HUES48 (cell line): ENCODE measurements around the gene NUP210.

Source experiments
- H3K27ac ChIP-seq: one replicate; pipeline ENCODE4 v1.7.0; 2013; ENCODE audit warnings: low read depth, low read length, inconsistent platforms
- H3K27me3 ChIP-seq: 2 replicates; pipeline ENCODE4 v1.6.1; 2013; ENCODE audit warnings: mild to moderate bottlenecking, low read length; ENCODE audit not compliant: control insufficient read depth, insufficient read depth
- H3K36me3 ChIP-seq: 2 replicates; pipeline ENCODE4 v1.6.1; 2013; ENCODE audit warnings: low read length; ENCODE audit not compliant: control insufficient read depth, insufficient read depth
- H3K4me1 ChIP-seq: 2 replicates; pipeline ENCODE4 v1.6.1; 2013; ENCODE audit warnings: mild to moderate bottlenecking, low read length; ENCODE audit not compliant: control insufficient read depth, insufficient read depth
- H3K4me3 ChIP-seq: 2 replicates; pipeline ENCODE4 v1.5.1; 2013; ENCODE audit warnings: mild to moderate bottlenecking, low read depth, low read length
- H3K9ac ChIP-seq: 2 replicates; pipeline ENCODE4 v1.6.1; 2013; ENCODE audit warnings: mild to moderate bottlenecking, low read depth, low read length, moderate library complexity
- H3K9me3 ChIP-seq: 2 replicates; pipeline ENCODE4 v1.6.1; 2013; ENCODE audit warnings: low read length; ENCODE audit not compliant: control insufficient read depth, insufficient read depth

Gene NUP210

GRCh38 chr3:13371100-13372075 is 48.7 kb downstream of the NUP210 start:
- Histone ChIP-seq H3K4me1 (no peaks in the 10 kb centered on the region), H3K27ac (no peak overlapping the region), H3K9me3 (no peaks in the 10 kb centered on the region), H3K27me3 (no peaks in the 10 kb centered on the region), H3K9ac (no peak overlapping the region), H3K4me3 (no peak overlapping the region), H3K36me3 (peaks cover 55% of the 10 kb centered on the region)

- Histone ChIP-seq H3K36me3 (peaks cover 48% of the 10 kb centered on the region), H3K9me3 (no peaks in the 10 kb centered on the region), H3K4me1 (no peaks in the 10 kb centered on the region), H3K27ac (no peak overlapping the region), H3K4me3 (no peak overlapping the region), H3K27me3 (no peaks in the 10 kb centered on the region), H3K9ac (no peak overlapping the region)
Observed at GRCh38 chr3:13370609-13371008, 49.5 kb downstream of the NUP210 start.

DNA sequence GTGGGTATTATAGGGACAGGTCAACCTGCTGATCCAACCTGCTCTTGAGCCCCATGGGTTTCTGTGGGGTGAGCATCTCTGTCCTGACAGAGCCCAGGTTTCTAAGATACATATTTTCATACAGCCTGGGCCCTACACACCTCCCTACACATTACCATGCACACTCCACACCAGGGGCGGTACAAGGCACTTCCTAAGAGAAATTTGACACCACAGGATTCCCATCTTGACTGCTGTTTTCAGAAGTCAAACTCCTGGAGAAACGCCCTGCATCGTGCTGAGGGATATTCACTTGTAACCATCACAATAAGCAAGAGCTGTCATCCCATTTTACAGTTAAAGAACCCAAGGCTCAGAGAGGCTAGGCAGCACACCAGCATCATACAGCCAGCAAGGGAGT is 50.1 kb downstream of the NUP210 start:
- Histone ChIP-seq H3K27ac (no peak overlapping the region), H3K36me3 (peaks cover 46% of the 10 kb centered on the region), H3K9me3 (no peaks in the 10 kb centered on the region), H3K4me3 (no peak overlapping the region), H3K9ac (no peak overlapping the region), H3K27me3 (no peaks in the 10 kb centered on the region), H3K4me1 (peaks cover 5% of the 10 kb centered on the region)

GRCh38 chr3:13368834-13369233 is 51.3 kb downstream of the NUP210 start:
- peaks cover 10% of the 10 kb centered on the region for H3K4me1 ChIP-seq
- no peak overlapping the region for H3K4me3 ChIP-seq
- H3K9me3 ChIP-seq: no peaks in the 10 kb centered on the region
- no peak overlapping the region for H3K9ac ChIP-seq
- no peak overlapping the region for H3K27ac ChIP-seq
- no peaks in the 10 kb centered on the region for H3K27me3 ChIP-seq
- peaks cover 41% of the 10 kb centered on the region for H3K36me3 ChIP-seq

DNA sequence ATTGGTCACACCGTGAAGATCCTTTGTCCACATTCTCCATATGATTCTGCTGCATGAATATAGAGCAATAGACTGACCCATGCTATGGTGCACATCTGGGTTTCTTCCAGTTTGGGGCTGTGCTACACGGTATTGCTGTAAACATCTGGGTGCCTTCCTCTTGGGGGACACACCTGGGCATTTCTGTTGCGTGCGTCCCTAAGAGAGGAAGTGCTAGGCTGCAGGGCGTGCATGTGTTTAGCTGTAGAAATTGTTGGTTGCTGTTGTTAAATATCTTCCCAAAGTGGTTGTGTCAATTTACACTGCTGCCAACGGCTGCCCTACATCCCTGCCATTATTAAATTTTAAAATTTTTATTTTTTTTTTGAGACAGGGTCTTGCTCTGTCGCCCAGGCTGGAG is 52.4 kb downstream of the NUP210 start:
- no peaks in the 10 kb centered on the region for H3K27me3 ChIP-seq
- H3K4me1 ChIP-seq: peaks cover 10% of the 10 kb centered on the region
- H3K4me3 ChIP-seq: no peak overlapping the region
- H3K27ac ChIP-seq: no peak overlapping the region
- no peak overlapping the region for H3K9ac ChIP-seq
- H3K36me3 ChIP-seq: peaks cover 41% of the 10 kb centered on the region
- H3K9me3 ChIP-seq: no peaks in the 10 kb centered on the region

GRCh38 chr3:13365390-13366379 is 54.4 kb downstream of the NUP210 start:
- Histone ChIP-seq H3K36me3 (peaks cover 40% of the 10 kb centered on the region), H3K9ac (no peak overlapping the region), H3K27ac (peak overlapping the region; percentile 64), H3K9me3 (no peaks in the 10 kb centered on the region), H3K27me3 (no peaks in the 10 kb centered on the region), H3K4me1 (peaks cover 10% of the 10 kb centered on the region), H3K4me3 (no peak overlapping the region)

- Histone ChIP-seq H3K9ac (no peak overlapping the region), H3K36me3 (peaks cover 50% of the 10 kb centered on the region), H3K9me3 (no peaks in the 10 kb centered on the region), H3K27me3 (no peaks in the 10 kb centered on the region), H3K27ac (peak overlapping the region; percentile 64), H3K4me3 (no peak overlapping the region), H3K4me1 (peaks cover 10% of the 10 kb centered on the region)
Observed at GRCh38 chr3:13364602-13365271, 55.4 kb downstream of the NUP210 start.

DNA sequence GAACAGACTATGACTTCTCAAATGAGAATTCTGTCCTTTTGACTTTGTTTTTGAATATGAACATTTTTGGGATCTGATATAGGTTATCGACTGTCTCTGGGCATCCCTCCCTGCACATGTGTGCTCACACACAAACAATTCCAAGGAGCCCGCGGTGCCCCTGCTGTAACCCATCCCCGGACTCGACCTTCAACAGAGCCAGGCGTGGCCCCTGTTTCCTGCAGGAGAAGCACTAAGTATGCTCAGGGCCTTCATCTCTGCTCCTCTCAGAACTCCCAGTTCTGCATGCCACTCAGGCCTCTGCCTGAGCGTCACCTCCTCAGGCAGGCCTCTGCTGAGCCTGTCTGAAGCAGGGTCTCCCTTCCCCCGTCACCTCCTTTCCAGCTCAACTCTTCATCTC is 57.6 kb downstream of the NUP210 start:
- Histone ChIP-seq H3K27me3 (no peaks in the 10 kb centered on the region), H3K36me3 (peaks cover 72% of the 10 kb centered on the region), H3K27ac (no peak overlapping the region), H3K9ac (no peak overlapping the region), H3K9me3 (no peaks in the 10 kb centered on the region), H3K4me3 (no peak overlapping the region), H3K4me1 (peaks cover 10% of the 10 kb centered on the region)

DNA sequence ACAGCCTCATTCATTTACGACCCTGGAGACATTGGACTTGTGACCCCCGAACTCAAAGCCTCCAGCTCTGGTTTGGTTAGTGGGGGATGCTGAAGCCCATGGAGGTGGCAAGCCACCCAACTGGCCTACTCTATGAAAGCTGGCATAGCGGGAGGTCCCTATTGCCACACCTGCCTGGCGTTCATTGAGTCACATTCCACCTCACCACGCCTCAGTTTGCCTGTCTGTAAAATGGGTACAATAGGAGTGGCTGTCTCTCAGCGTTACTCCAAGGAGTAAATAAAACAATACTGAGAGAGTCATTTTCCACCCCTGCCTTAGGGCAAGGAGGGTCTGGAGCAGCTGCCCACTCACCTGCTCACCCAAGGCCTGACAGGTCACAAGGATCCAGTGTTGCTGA is 60.2 kb downstream of the NUP210 start:
- no peak overlapping the region for H3K4me3 ChIP-seq
- no peak overlapping the region for H3K9ac ChIP-seq
- H3K4me1 ChIP-seq: peaks cover 3% of the 10 kb centered on the region; the same call in 1 of the 2 replicates
- peaks cover 87% of the 10 kb centered on the region for H3K36me3 ChIP-seq
- H3K27ac ChIP-seq: no peak overlapping the region
- no peaks in the 10 kb centered on the region for H3K27me3 ChIP-seq
- H3K9me3 ChIP-seq: no peaks in the 10 kb centered on the region

DNA sequence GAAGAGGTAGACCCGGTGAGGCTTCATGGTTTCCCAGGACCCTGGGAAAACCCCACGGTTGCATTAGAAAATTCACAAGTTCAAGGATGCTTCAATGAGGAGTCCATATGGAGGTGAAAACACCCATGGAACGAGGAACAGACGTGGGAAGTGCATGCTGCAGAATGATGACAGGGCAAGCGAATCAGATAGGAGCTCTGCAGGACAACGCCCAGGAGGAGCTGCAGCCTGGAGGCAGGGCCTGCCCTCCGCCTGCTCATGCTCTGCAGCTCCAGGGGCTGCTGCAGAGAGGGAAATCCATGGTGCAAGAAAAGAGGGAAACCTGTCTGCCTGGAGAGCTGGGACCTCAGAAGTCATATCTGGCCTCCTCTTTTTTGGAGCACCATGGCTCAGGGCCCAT is 61.5 kb downstream of the NUP210 start:
- H3K36me3 ChIP-seq: peaks cover 92% of the 10 kb centered on the region
- H3K4me1 ChIP-seq: no peaks in the 10 kb centered on the region
- no peak overlapping the region for H3K27ac ChIP-seq
- no peak overlapping the region for H3K4me3 ChIP-seq
- no peak overlapping the region for H3K9ac ChIP-seq
- H3K9me3 ChIP-seq: no peaks in the 10 kb centered on the region
- no peaks in the 10 kb centered on the region for H3K27me3 ChIP-seq
